Thoracic aorta (tissue), 2 donors: ENCODE results near the gene LRP10. TPM values are rescaled to one million over a fixed set of nuclear protein-coding genes. Genes with fewer than 3 reads are reported as not detected.

ENCODE experiments used
- ATAC-seq: fragments of 150-250 bp; one replicate; pipeline ENCODE4 v1.8.0; 2017; ENCODE audit warnings: low read depth; ENCODE audit not compliant: insufficient number of reproducible peaks, low FRiP score
- DNase-seq: peaks from one replicate; pipeline ENCODE4 v3.0.0-alpha.2; 2020; ENCODE audit warnings: low spot score
- H3K27ac ChIP-seq, 2 donors: fragments of 200-600 bp; sonication (generic); 1 replicate in 1 of 2; 2 replicates in 1 of 2; pipeline ENCODE4 v1.5.1; 2016; ENCODE audit warnings: mild to moderate bottlenecking in 2 of 2, moderate library complexity in 2 of 2
- H3K27me3 ChIP-seq: fragments of 200-600 bp; sonication (generic); replicated peaks from 2 replicates; pipeline ENCODE4 v1.6.0; 2016; ENCODE audit warnings: mild to moderate bottlenecking; ENCODE audit not compliant: insufficient read depth
- H3K36me3 ChIP-seq: fragments of 200-600 bp; sonication (generic); one replicate; pipeline ENCODE4 v1.5.1; 2016
- H3K4me1 ChIP-seq, 2 donors: fragments of 200-600 bp; sonication (generic); 1 replicate in 1 of 2; 2 replicates in 1 of 2; pipeline versions ENCODE4 v1.5.1 to v1.6.0; 2016; ENCODE audit warnings: low read depth in 2 of 2, mild to moderate bottlenecking in 1 of 2; ENCODE audit not compliant: control insufficient read depth in 1 of 2
- H3K4me3 ChIP-seq: fragments of 200-600 bp; sonication (generic); 2 replicates; pipeline ENCODE4 v1.5.1; 2016; ENCODE audit warnings: mild to moderate bottlenecking
- H3K9me3 ChIP-seq: fragments of 200-600 bp; sonication (generic); 2 replicates; pipeline ENCODE4 v1.5.1; 2016
- total RNA-seq, 2 donors: library from RNA; depleted of rRNA; stranded (reverse); fragments of >200 nt; gene quantifications; one replicate each; pipeline versions ENCODE4 v1.1.0 to v1.2.3, GENCODE V29; 2016
- TF ChIP-seq, protein P1 (sequence below): fragments of 200-600 bp; sonication (generic); IDR thresholded peaks from one replicate; pipeline ENCODE4 v1.5.1; 2019; ENCODE audit warnings: antibody characterized with exemption

Gene LRP10
- total RNA-seq, 2 donors from 2014 or later = 158 to 209 TPM

- TF ChIP-seq, protein P1, sequence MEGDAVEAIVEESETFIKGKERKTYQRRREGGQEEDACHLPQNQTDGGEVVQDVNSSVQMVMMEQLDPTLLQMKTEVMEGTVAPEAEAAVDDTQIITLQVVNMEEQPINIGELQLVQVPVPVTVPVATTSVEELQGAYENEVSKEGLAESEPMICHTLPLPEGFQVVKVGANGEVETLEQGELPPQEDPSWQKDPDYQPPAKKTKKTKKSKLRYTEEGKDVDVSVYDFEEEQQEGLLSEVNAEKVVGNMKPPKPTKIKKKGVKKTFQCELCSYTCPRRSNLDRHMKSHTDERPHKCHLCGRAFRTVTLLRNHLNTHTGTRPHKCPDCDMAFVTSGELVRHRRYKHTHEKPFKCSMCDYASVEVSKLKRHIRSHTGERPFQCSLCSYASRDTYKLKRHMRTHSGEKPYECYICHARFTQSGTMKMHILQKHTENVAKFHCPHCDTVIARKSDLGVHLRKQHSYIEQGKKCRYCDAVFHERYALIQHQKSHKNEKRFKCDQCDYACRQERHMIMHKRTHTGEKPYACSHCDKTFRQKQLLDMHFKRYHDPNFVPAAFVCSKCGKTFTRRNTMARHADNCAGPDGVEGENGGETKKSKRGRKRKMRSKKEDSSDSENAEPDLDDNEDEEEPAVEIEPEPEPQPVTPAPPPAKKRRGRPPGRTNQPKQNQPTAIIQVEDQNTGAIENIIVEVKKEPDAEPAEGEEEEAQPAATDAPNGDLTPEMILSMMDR = no peak
- Histone ChIP-seq H3K4me3 (peak overlapping the region; percentile 95), H3K9me3 (no peaks in the 10 kb centered on the region), H3K4me1 (peaks cover 19 to 50% of the 10 kb centered on the region in 2 donors), H3K27ac (peak overlapping the region; percentile 98 to 99), H3K36me3 (peaks cover 45% of the 10 kb centered on the region), H3K27me3 (no peaks in the 10 kb centered on the region)
- no peak for ATAC-seq
- no peak for DNase-seq
Measured at GRCh38 chr14:22872833-22873520, 1.4 kb downstream of the LRP10 start.

DNA sequence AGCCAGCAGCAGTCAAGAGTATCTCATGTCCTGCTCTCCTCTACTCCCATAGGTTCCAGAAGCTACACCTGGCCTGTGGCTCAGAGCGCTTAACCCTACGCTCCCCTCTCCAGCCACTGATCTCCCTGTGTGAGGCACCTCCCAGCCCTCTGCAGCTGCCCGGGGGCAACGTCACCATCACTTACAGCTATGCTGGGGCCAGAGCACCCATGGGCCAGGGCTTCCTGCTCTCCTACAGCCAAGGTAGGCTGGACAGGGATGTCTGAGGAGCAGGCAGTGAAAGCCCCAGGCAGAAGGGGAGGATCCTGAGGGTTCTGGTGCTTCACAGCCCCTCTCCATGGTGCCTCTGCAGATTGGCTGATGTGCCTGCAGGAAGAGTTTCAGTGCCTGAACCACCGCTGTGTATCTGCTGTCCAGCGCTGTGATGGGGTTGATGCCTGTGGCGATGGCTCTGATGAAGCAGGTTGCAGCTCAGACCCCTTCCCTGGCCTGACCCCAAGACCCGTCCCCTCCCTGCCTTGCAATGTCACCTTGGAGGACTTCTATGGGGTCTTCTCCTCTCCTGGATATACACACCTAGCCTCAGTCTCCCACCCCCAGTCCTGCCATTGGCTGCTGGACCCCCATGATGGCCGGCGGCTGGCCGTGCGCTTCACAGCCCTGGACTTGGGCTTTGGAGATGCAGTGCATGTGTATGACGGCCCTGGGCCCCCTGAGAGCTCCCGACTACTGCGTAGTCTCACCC lies 3.6 kb downstream of the LRP10 start:
- ATAC-seq = no peak
- Histone ChIP-seq H3K27ac (no peak overlapping the region), H3K4me1 (peaks cover 14 to 42% of the 10 kb centered on the region in 2 donors), H3K36me3 (peaks cover 57% of the 10 kb centered on the region), H3K4me3 (no peak overlapping the region), H3K27me3 (no peaks in the 10 kb centered on the region), H3K9me3 (no peaks in the 10 kb centered on the region)
- no peak for DNase-seq
- TF ChIP-seq, protein P1 = no peak

DNA sequence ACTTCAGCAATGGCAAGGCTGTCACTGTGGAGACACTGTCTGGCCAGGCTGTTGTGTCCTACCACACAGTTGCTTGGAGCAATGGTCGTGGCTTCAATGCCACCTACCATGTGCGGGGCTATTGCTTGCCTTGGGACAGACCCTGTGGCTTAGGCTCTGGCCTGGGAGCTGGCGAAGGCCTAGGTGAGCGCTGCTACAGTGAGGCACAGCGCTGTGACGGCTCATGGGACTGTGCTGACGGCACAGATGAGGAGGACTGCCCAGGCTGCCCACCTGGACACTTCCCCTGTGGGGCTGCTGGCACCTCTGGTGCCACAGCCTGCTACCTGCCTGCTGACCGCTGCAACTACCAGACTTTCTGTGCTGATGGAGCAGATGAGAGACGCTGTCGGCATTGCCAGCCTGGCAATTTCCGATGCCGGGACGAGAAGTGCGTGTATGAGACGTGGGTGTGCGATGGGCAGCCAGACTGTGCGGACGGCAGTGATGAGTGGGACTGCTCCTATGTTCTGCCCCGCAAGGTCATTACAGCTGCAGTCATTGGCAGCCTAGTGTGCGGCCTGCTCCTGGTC lies 4.3 kb downstream of the LRP10 start:
- Histone ChIP-seq H3K9me3 (no peaks in the 10 kb centered on the region), H3K4me3 (no peak overlapping the region), H3K36me3 (peaks cover 57% of the 10 kb centered on the region), H3K4me1 (peaks cover 8 to 37% of the 10 kb centered on the region in 2 donors), H3K27me3 (no peaks in the 10 kb centered on the region), H3K27ac (no peak overlapping the region)
- TF ChIP-seq, protein P1 = no peak
- no peak for ATAC-seq
- DNase-seq = no peak

DNA sequence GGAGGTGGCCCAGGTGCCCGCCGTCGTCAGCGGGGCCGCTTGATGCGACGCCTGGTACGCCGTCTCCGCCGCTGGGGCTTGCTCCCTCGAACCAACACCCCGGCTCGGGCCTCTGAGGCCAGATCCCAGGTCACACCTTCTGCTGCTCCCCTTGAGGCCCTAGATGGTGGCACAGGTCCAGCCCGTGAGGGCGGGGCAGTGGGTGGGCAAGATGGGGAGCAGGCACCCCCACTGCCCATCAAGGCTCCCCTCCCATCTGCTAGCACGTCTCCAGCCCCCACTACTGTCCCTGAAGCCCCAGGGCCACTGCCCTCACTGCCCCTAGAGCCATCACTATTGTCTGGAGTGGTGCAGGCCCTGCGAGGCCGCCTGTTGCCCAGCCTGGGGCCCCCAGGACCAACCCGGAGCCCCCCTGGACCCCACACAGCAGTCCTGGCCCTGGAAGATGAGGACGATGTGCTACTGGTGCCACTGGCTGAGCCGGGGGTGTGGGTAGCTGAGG lies 5.5 kb downstream of the LRP10 start:
- H3K9me3 ChIP-seq = no peaks in the 10 kb centered on the region
- no peaks in the 10 kb centered on the region for H3K27me3 ChIP-seq
- no peak overlapping the region for H3K4me3 ChIP-seq
- ATAC-seq (no peak), DNase-seq (no peak)
- TF ChIP-seq, protein P1 = no peak
- H3K36me3 ChIP-seq = peaks cover 57% of the 10 kb centered on the region
- H3K27ac ChIP-seq = no peak overlapping the region
- peaks cover 7 to 37% of the 10 kb centered on the region in 2 donors for H3K4me1 ChIP-seq
